ENCODE measurements around the gene POMT1.

POMT1 gene

DNA sequence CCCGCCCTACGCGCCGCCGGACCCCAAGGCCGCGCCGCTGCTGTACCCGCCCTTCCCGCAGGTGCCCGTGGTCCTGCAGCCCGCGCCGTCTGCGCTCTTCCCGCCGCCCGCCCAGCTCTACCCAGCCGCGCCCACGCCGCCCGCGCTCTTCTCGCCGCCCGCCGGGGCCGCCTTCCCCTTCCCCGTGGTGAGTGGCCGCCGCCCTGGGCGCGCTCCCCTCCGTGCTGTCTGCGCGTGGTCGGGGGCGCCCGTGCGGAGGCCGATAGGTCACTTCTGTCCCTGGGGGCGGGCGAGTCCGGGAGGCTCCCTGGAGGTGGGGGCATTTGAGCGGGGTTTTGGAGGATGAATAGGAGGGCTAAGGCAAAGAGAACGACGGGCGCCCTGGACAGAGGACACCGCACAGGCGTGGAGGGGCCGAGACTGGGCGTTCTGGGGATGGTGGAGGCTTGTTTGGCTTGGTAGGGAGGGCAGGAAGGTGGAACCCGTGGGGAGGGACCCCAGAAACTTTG, 52.2 kb downstream of the POMT1 start:
- no peak for DNase-seq (ENCODE audit: low read depth in 2 of 2)

DNA sequence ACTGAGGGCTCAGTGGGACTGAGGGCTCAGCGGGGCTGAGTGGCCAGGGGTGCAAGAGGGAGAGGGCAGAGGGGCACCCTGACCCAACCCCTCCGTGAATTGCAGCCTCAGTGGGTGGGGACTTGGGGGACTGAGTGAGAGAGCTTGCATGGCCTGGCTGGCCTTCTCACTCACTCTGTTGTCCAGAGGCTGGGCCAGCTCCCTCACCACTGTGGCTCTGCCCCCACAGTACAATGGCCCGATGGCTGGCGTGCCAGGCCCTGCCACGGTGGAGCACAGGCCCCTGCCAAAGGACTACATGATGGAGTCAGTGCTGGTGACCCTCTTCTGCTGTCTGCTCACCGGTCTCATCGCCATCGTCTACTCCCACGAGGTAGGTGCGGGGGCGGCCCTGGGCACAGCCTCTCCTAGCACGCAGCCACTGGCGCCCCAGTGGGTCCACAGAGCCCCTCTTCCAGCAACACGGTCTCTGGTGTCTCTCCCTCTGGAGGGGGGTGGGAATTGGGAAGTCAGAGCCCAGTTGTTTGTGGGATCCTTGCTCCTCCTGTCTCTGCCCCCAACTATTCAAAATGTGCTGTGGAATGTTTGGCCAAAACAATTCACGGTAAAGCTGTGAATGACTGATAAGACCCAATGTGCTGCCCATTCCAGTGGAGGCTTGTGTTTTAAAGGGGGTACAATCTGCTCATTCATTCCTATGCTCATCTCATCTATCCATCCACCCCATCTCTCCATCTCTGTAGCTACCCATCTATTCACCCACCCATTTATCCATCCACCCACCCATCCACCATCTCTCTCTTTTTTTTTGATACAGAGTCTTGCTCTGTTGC, 53.3 kb downstream of the POMT1 start:
- no peak for DNase-seq (ENCODE audit: low read depth in 2 of 2)

DNA sequence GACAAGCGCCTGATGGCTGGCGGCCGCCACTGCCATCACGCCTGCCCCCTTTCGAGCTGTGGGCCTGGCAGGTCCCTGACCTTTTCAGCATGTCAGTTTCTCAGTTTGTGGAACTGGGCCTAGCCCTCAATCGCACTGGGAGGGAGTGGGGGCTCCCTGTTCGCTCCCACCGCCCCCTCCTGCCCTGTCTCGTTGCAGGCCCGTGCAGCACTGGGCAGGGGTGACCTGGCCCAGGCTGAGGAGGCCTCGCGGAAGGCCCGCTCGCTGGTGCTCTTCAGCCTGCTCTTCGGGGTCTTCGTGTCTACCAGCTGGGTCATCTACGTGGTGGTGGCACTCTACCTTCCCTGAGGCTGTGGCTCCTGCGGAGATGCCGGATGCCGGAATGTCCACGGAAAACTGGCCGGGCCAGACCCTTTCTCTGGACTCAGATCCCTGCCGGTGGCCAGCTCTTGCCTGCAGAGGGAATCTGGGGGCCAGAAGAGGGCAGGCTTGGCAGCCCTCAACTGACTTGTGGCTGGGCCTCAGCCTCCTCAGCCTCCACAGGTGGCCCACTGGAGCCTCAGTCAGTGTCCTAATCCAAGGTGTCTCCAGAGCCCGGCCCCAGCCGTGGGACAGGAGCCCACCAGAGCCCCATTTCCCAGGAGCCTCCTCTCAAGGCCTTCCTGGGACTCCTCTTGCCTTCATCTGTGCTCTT, 55.3 kb downstream of the POMT1 start:
- DNase-seq (ENCODE audit: low read depth in 2 of 2) = no peak

GRCh38 chr9:131559421-131560000, 56.8 kb downstream of the POMT1 start:
- no peak for DNase-seq (ENCODE audit: low read depth in 2 of 2)

DNA sequence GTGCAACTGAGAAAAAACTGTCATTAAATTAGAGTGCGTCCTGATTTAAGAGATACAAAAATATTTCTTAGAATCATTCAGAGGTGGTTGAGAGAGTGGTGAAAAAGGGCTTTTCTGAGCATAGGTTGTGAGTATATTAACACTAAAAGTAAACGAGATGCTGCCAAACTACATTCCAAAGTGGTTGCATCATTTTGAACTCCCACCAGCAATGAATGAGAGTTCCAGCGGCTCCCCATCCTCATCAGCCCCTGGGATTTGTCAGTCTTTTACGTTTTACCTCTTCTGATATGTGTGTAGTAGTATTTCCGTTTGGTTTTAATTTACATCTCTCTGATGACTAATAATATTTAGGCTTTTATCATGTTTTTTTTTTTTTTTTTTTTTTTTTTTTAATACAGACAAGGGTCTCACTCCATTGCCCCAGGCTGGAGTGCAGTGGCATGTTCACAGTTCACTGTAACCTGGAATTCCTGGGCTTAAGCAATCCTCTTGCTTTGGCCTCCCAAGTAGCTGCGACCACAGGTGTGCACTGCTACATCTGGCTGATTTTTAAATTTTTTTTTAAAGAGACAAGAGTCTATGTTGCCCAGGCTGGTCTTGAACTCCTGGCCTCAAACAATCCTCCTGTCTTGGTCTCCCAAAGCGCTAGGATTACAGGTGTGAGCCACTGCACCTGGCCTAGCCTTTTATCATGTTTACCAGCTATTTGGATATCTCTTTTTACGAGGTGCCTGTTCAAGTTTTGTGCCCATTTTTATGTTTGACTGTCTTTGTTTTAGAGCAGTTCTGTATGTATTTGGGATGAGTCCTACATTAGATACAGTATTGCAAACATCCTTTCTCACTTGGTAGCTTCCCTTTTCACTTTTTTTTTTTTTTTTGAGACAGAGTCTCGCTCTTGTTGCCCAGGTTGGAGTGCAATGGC, 59.6 kb downstream of the POMT1 start:
- no peak for DNase-seq (ENCODE audit: low read depth in 2 of 2)

DNA sequence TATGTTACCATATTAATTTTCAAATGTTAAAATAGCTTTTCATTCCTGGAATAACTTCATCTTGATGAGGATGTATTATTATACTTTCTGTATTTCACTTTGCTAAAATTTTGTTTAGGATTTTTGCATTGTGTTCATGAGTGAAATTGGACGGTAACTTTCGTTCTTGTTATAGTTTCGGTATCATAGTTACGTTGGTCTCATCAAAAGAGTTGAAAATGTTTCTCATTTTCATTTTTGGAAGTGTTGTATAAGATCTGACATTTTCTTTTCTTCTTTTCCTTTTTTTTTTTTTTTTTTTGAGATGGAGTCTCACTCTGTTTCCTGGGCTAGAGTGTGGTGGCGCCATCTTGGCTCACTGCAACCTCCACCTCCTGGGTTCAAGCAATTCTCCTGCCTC, 62.7 kb downstream of the POMT1 start:
- DNase-seq (ENCODE audit: low read depth in 2 of 2) = no peak

- no peak for DNase-seq (ENCODE audit: low read depth in 2 of 2)
These were observed 63.4 kb downstream of the POMT1 start for GRCh38 chr9:131566158-131566557.

- no peak for DNase-seq (ENCODE audit: low read depth in 2 of 2)
These were observed 65.2 kb downstream of the POMT1 start for GRCh38 chr9:131567910-131568309.

All from activated CD8-positive, alpha-beta memory T cell treated with anti-CD3 and anti-CD28 coated beads for 4 hours (primary cell).